ENCODE results near the gene THOC6.
"Not testable (repeated sequence)": the region's sequence is repeated elsewhere in the genome, so short reads cannot be mapped to it uniquely, and the experiment has no call there.

THOC6 gene

GRCh38 chr16:3035289-3035971 lies 11.6 kb downstream of the THOC6 start:
- DNase-seq = no peak

DNA sequence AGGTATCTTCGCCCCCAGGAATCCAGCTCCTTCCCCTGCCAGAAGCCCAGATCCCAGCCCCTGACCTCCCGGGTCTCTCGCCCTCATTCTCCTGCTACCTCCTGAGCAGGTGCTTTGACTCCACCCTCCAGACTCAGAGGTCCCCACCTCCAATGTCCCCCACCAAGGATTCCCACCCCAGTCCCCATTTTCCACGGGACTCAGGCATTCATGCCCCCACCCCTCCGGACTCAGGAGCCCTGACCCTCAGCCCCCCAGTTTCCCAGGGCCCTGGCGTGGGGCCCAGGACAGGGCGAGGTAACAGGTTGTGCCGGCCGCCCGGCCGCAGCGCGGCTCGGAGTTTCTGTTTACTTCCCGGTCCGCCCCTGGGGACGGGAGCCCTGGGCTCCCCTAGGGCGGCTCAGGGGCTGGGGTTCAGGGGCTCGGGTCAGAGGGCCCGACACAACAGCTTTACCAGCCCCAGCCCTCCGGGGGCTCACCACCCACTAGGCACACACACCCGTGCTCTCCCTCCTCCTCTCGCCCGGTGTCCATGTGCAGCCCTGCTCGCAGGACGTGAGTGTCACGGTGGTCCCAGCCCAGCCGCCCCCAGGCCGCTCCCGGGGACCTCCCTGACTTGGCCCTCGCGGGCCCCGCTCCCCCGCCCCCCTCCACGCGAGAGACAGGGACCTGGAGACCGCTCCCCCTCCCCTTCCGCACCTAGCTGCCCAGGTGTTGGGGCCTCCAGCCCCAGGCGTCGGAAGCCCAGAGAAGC lies 12.3 kb downstream of the THOC6 start:
- no peak for DNase-seq

GRCh38 chr16:3036726-3037315 lies 13.0 kb downstream of the THOC6 start, which contains the start of gene BICDL2:
Gene BICDL2, minus strand, starts transcription at chr16:3036944. Its CDS starts 1,448 bp downstream, at chr16:3035496.
- DNase-seq = no peak

DNA sequence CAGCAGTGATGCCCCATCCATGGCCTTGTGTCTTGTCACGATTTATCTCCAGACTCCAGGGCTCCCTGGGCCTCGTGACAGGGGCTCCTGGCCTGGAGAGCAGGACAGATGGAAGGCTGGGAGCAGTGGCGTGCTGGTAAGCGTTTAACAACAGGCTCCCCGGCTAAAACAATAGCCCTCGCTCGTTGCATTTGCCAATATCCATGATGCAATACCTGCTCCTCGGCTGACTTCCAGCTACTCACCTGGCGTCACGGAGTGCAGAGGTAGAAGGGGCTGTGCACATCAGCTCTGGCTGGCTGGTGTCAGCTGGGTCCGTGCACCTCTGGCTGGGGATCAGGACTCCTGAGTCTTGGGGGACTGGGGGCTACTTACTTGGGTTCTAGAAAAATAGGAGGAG lies 14.4 kb downstream of the THOC6 start:
- DNase-seq = no peak

DNA sequence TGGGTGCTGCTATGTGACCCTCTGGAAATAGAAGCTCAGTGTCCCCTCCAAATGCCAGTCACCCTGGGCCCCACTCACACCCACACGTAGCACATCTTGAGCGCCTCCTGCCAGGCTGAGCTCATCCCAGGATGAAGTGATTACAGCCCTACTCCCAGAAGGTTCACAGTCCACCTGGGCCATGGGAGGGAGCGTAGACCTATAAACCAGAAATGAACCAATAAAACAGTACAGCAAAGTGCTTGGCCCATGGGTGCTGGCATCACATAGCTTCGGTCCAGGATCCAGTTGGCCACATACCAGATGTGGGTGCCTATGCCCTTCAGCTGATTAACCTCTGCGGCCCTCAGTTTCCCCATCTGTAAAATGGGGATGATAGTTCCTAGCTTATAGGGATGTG lies 15.1 kb downstream of the THOC6 start:
- DNase-seq = no peak

GRCh38 chr16:3042376-3042775 lies 18.5 kb downstream of the THOC6 start:
- no peak for DNase-seq

DNA sequence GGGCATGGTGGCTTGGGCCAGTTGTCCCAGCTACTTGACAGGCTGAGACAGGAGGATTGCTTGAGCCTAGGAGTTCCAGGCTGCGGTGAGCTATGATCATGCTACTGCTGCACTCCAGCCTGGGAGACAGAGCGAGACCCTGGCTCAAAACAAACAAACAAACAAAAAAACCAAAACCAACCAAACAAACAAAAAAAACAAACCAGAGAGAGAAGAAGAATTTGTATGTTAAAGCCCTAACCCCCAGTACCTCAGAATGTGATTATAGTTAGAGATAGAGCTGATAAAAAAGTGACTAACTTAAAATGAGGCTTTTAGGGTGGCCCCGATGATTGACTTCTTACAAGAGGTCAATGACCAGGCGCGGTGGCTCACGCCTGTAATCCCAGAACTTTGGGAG lies 20.9 kb downstream of the THOC6 start:
- DNase-seq = no peak

GRCh38 chr16:3045758-3046640 lies 22.2 kb downstream of the THOC6 start, which contains the start of gene MMP25:
Gene MMP25, plus strand, starts transcription at chr16:3046561. Its CDS starts 357 bp downstream, at chr16:3046918.
- no peak for DNase-seq

GRCh38 chr16:3046641-3047386 lies 23.0 kb downstream of the THOC6 start:
- DNase-seq = no peak

DNA sequence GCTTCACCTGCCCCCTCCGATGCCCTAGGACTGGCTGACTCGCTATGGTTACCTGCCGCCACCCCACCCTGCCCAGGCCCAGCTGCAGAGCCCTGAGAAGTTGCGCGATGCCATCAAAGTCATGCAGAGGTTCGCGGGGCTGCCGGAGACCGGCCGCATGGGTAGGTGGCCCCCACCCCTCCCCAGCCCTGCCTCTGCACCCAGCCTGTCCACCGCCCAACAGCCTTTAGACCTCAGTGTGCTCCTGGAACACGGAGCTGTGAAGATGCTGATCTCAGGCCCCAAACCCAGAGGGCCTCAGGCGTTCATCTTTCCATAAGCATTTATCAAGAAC lies 23.5 kb downstream of the THOC6 start:
- DNase-seq = no peak

GRCh38 chr16:3049921-3050481 lies 26.2 kb downstream of the THOC6 start:
- DNase-seq = no peak

DNA sequence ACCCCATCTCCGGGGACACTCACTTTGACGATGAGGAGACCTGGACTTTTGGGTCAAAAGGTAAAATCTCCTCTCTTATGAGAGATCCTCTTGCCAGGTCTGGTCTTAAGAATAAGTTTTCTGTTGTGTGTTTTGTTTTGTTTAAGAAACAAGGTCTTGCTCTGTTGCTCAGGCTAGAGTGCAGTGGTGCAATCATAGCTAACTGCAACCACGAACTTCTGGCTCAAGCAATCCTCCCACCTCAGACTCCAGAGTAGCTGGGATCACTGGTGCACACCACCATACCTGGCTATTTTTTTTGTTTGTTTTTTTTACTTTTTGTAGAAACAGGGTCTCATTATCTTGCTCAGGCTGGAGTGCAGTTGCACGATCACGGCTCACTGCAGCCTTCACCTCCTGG lies 26.7 kb downstream of the THOC6 start:
- DNase-seq = no peak

GRCh38 chr16:3051009-3051408 lies 27.2 kb downstream of the THOC6 start:
- DNase-seq = no peak

DNA sequence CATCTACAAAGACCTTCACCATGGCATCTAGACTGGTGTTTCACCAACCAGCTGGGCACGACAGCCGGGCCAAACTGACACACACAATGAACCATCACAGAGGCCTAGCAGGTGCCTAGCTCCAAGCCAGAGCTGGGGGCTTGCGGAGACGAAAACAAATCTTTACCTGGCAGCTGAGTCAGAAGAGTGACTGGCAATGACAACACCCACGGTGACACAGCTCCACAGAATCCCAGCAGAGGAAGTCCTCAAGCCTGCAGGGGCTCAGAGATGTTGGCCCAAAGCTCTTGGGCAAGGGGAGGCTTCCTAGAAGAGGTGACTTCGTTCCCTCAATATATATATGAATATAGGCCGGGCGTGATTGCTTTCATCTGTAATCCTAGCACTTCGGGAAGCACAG lies 27.7 kb downstream of the THOC6 start:
- DNase-seq = no peak

DNA sequence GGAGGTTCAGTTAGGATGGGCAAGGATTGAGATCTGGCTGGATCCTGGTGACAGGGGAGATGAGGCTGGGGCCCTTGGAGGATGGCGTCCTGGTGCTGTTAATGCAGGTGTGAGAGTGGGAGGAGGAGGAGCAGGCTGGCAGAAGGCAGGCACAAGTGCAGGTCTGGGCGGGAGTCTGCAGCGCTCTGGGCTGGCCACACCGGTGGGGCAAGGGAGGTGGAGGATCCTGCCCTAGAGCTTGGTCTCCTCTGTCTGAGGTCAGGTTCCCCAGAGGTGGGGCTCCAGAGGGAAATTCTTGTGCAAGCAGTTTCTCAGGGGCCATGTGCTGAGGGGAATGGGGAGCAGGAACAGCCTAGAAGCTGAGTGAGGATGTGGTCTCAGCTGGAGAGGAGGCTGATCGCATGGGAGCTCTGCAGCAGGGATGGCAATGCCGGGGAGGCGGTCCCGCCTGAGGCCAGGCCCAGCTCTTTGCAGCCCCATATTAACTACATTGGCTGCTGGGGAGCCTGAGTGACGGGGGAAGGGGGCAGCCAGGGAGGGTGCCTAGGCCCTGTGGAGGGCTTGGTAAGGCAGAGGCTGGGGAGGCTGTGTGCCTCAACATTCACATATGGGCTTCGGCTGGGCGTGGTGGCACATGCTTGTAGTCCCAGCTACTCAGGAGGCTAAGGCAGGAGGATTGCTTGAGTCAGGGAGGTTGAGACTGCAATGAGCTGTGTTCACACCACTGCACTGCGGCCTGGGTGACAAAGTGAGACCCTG lies 28.9 kb downstream of the THOC6 start:
- not testable (repeated sequence) for DNase-seq

- DNase-seq = not testable (repeated sequence)
Observed at GRCh38 chr16:3053330-3053710, 29.5 kb downstream of the THOC6 start.

DNA sequence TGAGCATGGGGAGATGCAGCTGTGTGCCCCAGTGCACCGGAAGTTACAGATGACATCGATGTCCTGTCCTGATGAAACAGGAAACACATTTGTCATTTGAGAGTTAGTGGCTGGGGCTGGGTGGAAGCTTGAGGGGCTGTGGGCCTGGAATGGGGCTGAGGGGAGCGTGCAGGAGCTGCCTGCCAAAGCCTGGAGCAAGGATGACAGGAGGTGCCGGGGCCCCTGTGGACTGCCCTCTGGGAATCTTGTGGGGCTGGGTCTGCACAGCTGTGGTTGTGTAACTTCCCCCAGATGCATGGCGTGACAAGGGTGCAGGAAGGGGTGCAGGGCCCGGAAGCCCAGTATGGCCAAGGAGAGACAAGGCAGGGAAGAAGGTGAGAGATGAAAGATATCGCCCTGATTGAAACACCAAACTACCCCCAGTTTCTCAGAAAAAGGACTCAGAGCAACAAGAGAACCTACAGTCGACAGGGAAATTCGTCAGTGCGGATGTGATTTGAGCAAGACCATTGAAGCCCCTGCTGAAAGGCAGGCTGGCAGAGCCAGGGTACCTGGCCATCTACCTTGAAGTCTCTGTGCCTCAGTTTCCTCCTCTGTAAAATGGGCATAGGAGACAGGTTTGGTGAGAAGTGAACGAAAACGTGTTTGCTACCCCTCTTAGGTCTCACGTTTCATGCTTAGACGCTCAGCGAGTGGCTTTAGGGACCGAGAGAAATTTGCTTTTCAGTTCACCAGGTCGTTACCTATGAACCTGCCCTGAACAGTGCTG lies 31.3 kb downstream of the THOC6 start:
- peak; percentile 78 for DNase-seq

GRCh38 chr16:3055734-3056115 lies 31.9 kb downstream of the THOC6 start:
- DNase-seq = not testable (repeated sequence)

DNA sequence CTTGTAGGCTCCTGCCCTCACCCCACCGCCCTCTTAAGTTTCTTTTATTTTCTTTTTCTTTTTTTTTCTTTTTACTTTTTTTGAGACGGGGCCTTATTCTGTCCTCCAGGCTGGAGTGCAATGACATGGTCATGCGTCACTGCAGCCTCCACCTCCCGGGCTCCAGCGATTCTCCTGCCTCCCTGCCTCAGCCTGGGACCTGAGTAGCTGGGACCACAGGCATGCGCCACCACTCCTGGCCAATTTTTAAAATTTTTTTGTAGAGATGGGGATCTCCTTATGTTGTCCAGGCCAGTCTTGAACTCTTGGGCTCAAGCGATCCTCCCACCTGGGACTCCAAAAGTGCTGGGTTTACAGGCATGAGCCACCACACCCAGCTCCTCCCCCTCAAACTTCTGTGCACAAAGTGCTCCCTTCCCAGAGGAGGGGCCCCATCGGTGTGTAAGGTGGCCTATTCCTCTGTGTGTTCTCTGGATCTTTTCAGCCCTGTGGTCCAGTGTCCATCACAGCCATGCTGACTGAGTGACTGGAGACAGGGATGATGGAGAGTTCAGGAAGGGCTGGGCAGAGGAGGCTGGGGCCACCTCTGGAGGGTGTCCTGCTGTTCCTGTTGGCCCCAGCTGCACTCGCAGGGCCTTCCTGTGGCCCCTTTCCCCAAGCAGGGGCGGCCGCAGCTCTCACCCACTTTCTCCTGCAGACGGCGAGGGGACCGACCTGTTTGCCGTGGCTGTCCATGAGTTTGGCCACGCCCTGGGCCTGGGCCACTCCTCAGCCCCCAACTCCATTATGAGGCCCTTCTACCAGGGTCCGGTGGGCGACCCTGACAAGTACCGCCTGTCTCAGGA lies 32.7 kb downstream of the THOC6 start:
- no peak for DNase-seq
